K562 (cell line): ENCODE results near the gene CD14. TPM values are rescaled to one million over a fixed set of nuclear protein-coding genes. Genes with fewer than 3 reads are reported as not detected.

Experiments
- E2F4 ChIP-seq: sonication (generic); formaldehyde crosslinking; IDR thresholded peaks from 2 replicates; pipeline ENCODE4 v1.8.0; 2022; ENCODE audit warnings: mild to moderate bottlenecking, low read depth, missing genetic modification reagents
- POLR2AphosphoS2 ChIP-seq: IDR thresholded peaks from 2 replicates; pipeline ENCODE4 v1.6.1; 2012; ENCODE audit warnings: low read length, improper control_type of control experiment
- RAD21 ChIP-seq, 2 experiments: fragments of 250-450 bp in 1 of 2; fragments of 450-650 bp in 1 of 2; sonication (Bioruptor Pico) in 1 of 2; formaldehyde crosslinking in 1 of 2; IDR thresholded peaks in 1 of 2; conservative IDR thresholded peaks in 1 of 2; 2 replicates each; pipeline versions ENCODE4 v1.4.0 to v1.8.0; 2020 to 2022; ENCODE audit warnings: mild to moderate bottlenecking in 2 of 2, moderate library complexity in 1 of 2
- TRIM25 ChIP-seq: fragments of 450-650 bp; IDR thresholded peaks from 2 replicates; pipeline ENCODE4 v1.7.0; 2016; ENCODE audit warnings: borderline replicate concordance
- ZNF518B ChIP-seq: fragments of 250-450 bp; sonication (Bioruptor Pico); IDR thresholded peaks from 2 replicates; pipeline ENCODE4 v1.5.0; 2021; ENCODE audit warnings: mild to moderate bottlenecking, moderate library complexity
- polyA plus RNA-seq, 8 experiments: library from polyadenylated mRNA; depleted of rRNA in 4 of 8; stranded (reverse) in 5 of 8; unstranded in 3 of 8; fragments of >200 nt; fragmentation: Nextera tagmentation in 2 of 8; fragmentation: Illumina TruSeq in 1 of 8; extraction: Ambion mirVana in 2 of 8; extraction: Trizol in 1 of 8; gene quantifications; 2 replicates each; pipeline versions ENCODE4 v1.2.1 to v1.2.3, GENCODE V29; 2011 to 2014; ENCODE audit warnings: inconsistent platforms in 1 of 8, missing spikeins in 1 of 8
- total RNA-seq, 7 experiments: library from RNA; depleted of rRNA in 6 of 7; stranded (reverse); fragments of >200 nt in 6 of 7; fragmentation: Illumina TruSeq in 2 of 7; extraction: Trizol in 2 of 7; gene quantifications; 2 replicates each; pipeline versions ENCODE4 v1.2.1 to v1.2.3, GENCODE V29; 2011 to 2021; ENCODE audit warnings: low replicate concordance in 1 of 7

Gene CD14
- total and polyA plus RNA-seq, 9 of the 15 experiments (the other 6 are each of a cell fraction or from before 2014, with no cell fraction given), result 0.07 to 0.47 (median 0.14) TPM; not detected in 2

- TF ChIP-seq ZNF518B (CRISPR knock-in tag) (no peak), TRIM25 (no peak), RAD21 (CRISPR knock-in tag; conservative IDR thresholded peaks at IDR 0.05 in 1 of 2, IDR thresholded peaks at IDR 0.05 in 1 of 2) (peak in 1 of 2 experiments; percentile 16; a peak in 1 of 4 replicates), POLR2AphosphoS2 (peak; percentile 24; the same call in 1 of the 2 replicates), E2F4 (no peak)
Measured at GRCh38 chr5:140674211-140674610, 41.2 kb upstream of the CD14 start (continued).
